Gastroesophageal sphincter (tissue), 4 donors: ENCODE data around the gene ZNF500. TPM values are rescaled to one million over a fixed set of nuclear protein-coding genes. Genes with fewer than 3 reads are reported as not detected.

Experiments
- ATAC-seq: fragments of 150-250 bp; one replicate; pipeline ENCODE4 v1.9.1; 2016; ENCODE audit warnings: mild to moderate bottlenecking, moderate library complexity
- H3K27ac ChIP-seq, 4 donors: fragments of 200-600 bp; sonication (generic) in 3 of 4; 1 replicate in 3 of 4; 2 replicates in 1 of 4; pipeline ENCODE4 v1.5.1; 2016 to 2019
- H3K27me3 ChIP-seq: fragments of 200-600 bp; sonication (generic); one replicate; pipeline ENCODE4 v1.5.1; 2019
- H3K36me3 ChIP-seq, 2 donors: fragments of 200-600 bp; sonication (generic); one replicate each; pipeline ENCODE4 v1.5.1; 2019; ENCODE audit warnings: control low read depth in 1 of 2
- H3K4me1 ChIP-seq, 3 donors: fragments of 200-600 bp; sonication (generic); 1 replicate in 2 of 3; 2 replicates in 1 of 3; pipeline ENCODE4 v1.5.1; 2016 to 2019; ENCODE audit warnings: control low read depth in 2 of 3
- H3K4me3 ChIP-seq, 2 donors: fragments of 200-600 bp; sonication (generic); one replicate each; pipeline ENCODE4 v1.5.1; 2019; ENCODE audit warnings: mild to moderate bottlenecking in 1 of 2, moderate library complexity in 1 of 2
- H3K9me3 ChIP-seq, 3 donors: fragments of 200-600 bp; sonication (generic); one replicate each; pipeline ENCODE4 v1.5.1; 2017 to 2019; ENCODE audit warnings: control low read depth in 2 of 3
- EP300 ChIP-seq: sonication (generic); formaldehyde crosslinking; IDR thresholded peaks from one replicate; pipeline ENCODE4 v1.6.1; 2017; ENCODE audit warnings: antibody characterized with exemption, mild to moderate bottlenecking
- POLR2A ChIP-seq, 2 donors: fragments of 450-650 bp; IDR thresholded peaks; one replicate each; pipeline ENCODE4 v1.6.1; 2017; ENCODE audit warnings: antibody characterized with exemption in 2 of 2, mild to moderate bottlenecking in 2 of 2, moderate library complexity in 1 of 2
- POLR2AphosphoS5 ChIP-seq: sonication (generic); formaldehyde crosslinking; IDR thresholded peaks from one replicate; pipeline ENCODE4 v1.6.1; 2017; ENCODE audit warnings: antibody characterized with exemption
- whole genome bisulfite sequencing, 2 donors: methylation state at CpG; one replicate each; pipeline ENCODE4 v1.1.5; 2018; ENCODE audit warnings: low coverage in 1 of 2; 5-methylcytosine and 5-hydroxymethylcytosine counted together
- total RNA-seq, 4 donors: library from RNA; depleted of rRNA; stranded (reverse); fragments of >200 nt; gene quantifications; one replicate each; pipeline ENCODE4 v1.1.0, GENCODE V29; 2016
- TF ChIP-seq, protein P1 (sequence below), 4 experiments: fragments of 200-600 bp in 2 of 4; fragments of 450-650 bp in 2 of 4; sonication (generic) in 1 of 4; IDR thresholded peaks; one replicate each; pipeline ENCODE4 v1.5.1; 2017 to 2019; ENCODE audit warnings: antibody characterized with exemption in 4 of 4, mild to moderate bottlenecking in 2 of 4, moderate library complexity in 2 of 4

The ZNF500 gene
- total RNA-seq, 4 donors from 2014 or later: 12.6 to 15.8 (median 13.8) TPM

DNA sequence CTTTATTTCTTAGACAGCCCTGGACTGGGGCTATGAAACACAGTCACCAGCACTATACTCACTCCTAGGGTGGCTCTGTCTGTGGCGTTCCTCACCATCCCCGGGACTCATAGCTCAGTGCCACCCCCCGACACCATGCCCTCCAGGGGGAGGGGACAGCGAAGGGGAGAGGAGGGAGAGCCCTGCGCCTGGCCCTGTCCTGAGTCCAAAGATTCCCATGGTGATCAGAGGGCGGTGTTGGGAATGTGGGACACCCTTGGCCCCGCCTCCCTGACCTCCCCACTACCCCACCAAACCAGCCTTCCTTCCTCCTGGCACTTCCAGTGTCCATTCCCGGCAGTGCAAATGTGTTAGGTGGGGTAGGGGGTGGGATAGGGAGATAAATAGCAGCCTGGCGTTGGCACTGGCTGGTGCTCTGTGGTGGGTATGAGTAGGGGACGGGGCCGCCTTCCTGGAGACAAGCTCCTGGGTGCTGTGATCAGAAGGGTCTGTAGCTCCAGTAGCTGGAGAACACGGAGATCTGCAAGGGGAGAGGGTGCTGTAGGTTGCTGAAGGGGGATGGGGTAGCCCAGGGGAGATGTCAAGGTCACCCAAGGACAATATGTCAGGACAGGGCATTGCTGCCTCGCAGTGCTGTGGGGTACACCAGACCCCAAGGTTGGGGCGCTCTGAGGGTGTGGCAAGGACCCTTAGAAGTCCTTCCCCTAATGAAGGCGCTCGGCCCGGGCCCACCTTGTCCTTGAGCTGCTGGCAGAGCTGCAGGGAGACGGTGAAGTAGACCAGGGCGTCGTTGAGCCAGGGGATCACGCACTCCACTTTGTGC is 30.2 kb upstream of the ZNF500 start:
- 20 to 96% methylated on average over 1 to 4 of the region's 21 CpGs for WGBS, 2 donors
- H3K27me3 ChIP-seq: no peaks in the 10 kb centered on the region
- no peaks in the 10 kb centered on the region for H3K9me3 ChIP-seq
- peaks cover 0 to 49% of the 10 kb centered on the region in 2 donors for H3K36me3 ChIP-seq
- H3K27ac ChIP-seq: no peak overlapping the region
- peaks cover 0 to 21% (median 10%) of the 10 kb centered on the region in 3 donors for H3K4me1 ChIP-seq
- no peak for TF ChIP-seq POLR2A (IDR thresholded peaks at IDR 0.05)
- TF ChIP-seq, protein P1, sequence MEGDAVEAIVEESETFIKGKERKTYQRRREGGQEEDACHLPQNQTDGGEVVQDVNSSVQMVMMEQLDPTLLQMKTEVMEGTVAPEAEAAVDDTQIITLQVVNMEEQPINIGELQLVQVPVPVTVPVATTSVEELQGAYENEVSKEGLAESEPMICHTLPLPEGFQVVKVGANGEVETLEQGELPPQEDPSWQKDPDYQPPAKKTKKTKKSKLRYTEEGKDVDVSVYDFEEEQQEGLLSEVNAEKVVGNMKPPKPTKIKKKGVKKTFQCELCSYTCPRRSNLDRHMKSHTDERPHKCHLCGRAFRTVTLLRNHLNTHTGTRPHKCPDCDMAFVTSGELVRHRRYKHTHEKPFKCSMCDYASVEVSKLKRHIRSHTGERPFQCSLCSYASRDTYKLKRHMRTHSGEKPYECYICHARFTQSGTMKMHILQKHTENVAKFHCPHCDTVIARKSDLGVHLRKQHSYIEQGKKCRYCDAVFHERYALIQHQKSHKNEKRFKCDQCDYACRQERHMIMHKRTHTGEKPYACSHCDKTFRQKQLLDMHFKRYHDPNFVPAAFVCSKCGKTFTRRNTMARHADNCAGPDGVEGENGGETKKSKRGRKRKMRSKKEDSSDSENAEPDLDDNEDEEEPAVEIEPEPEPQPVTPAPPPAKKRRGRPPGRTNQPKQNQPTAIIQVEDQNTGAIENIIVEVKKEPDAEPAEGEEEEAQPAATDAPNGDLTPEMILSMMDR (IDR thresholded peaks at IDR 0.05): no peak
- TF ChIP-seq POLR2AphosphoS5: no peak
- no peak for TF ChIP-seq EP300
- ATAC-seq: no peak
- no peak overlapping the region for H3K4me3 ChIP-seq

DNA sequence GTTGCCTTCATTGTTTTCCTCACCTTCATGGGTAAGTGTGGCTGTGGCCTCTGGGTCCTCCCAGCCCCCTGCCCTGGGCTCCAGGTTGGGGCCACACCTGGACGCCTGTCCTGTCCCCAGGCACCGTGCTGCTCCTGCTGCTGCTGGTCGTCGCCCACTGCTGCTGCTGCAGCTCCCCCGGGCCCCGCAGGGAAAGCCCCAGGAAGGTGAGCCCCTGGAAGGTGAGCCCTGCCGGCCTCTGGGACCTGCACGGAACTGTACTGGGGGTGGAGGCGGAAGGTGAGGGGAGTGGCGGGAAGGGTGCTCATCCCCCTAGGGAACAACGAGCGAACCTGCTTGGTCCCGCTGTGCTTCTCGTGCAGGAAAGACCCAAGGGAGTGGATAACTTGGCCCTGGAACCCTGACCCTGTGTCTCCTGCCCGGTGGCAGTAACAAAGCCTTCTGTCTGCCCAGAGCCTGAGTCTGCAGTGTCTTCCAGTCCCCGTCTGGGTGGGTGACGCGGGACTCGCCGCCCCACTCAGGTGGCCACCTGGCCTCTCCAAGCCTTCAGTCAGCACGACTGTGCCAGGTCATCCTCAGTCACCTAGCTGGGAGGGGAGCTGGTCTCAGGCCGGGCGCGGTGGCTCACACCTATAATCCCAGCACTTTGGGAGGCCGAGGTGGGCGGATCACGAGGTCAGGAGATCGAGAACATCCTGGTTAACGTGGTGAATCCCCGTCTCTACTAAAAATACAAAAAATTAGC is 29.0 kb upstream of the ZNF500 start:
- ATAC-seq: no peak
- Histone ChIP-seq H3K27ac (no peak overlapping the region), H3K4me3 (no peak overlapping the region), H3K36me3 (peaks cover 0 to 49% of the 10 kb centered on the region in 2 donors), H3K27me3 (no peaks in the 10 kb centered on the region), H3K9me3 (no peaks in the 10 kb centered on the region), H3K4me1 (peaks cover 0 to 11% (median 2%) of the 10 kb centered on the region in 3 donors)
- 81 to 87% methylated on average over 3 of the region's 30 CpGs for WGBS, 2 donors
- TF ChIP-seq, protein P1 (IDR thresholded peaks at IDR 0.05): no peak
- TF ChIP-seq POLR2AphosphoS5 (no peak), EP300 (no peak), POLR2A (IDR thresholded peaks at IDR 0.05) (no peak)

- Histone ChIP-seq H3K27me3 (no peaks in the 10 kb centered on the region), H3K36me3 (peaks cover 0 to 48% of the 10 kb centered on the region in 2 donors), H3K27ac (no peak within 1 kb of the TSS), H3K9me3 (no peaks in the 10 kb centered on the region), H3K4me3 (no peak within 1 kb of the TSS), H3K4me1 (peaks cover 0 to 4% (median 0%) of the 10 kb centered on the region in 3 donors)
- TF ChIP-seq EP300 (no peak), POLR2A (IDR thresholded peaks at IDR 0.05) (no peak), POLR2AphosphoS5 (no peak)
- TF ChIP-seq, protein P1 (IDR thresholded peaks at IDR 0.05): no peak
- no peak for ATAC-seq
- WGBS, 2 donors: 0 to 62% methylated on average over 1 to 7 of the region's 14 CpGs
Observed at GRCh38 chr16:4795181-4795827, 28.3 kb upstream of the ZNF500 start, which contains the start of gene SMIM22. TSS of gene SMIM22 (plus strand) at chr16:4795369. CDS start at chr16:4795735, 366 bp downstream.

GRCh38 chr16:4792951-4793513 is 26.1 kb upstream of the ZNF500 start:
- Histone ChIP-seq H3K27me3 (peaks cover under 1% of the 10 kb centered on the region), H3K4me3 (no peak overlapping the region), H3K9me3 (no peaks in the 10 kb centered on the region), H3K27ac (no peak overlapping the region), H3K36me3 (peaks cover 0 to 26% of the 10 kb centered on the region in 2 donors), H3K4me1 (no peaks in the 10 kb centered on the region)
- no peak for ATAC-seq
- TF ChIP-seq POLR2A (IDR thresholded peaks at IDR 0.05) (no peak), POLR2AphosphoS5 (no peak), EP300 (no peak)
- TF ChIP-seq, protein P1 (IDR thresholded peaks at IDR 0.05): no peak
- 56 to 68% methylated on average over 2 to 8 of the region's 13 CpGs for WGBS, 2 donors
